PC-3 (cell line): ENCODE data around the gene YTHDC1. TPM values are rescaled to one million over a fixed set of nuclear protein-coding genes. Genes with fewer than 3 reads are reported as not detected.

Experiments used
- ATAC-seq: fragments of 200-7000 bp; cut with Tn5 transposase; 2 replicates; pipeline ENCODE4 v1.9.1; 2020; ENCODE audit warnings: mild to moderate bottlenecking, moderate library complexity
- BruUV-seq: library from RNA; stranded (reverse); fragments of 400-500 nt; replicated peaks from 2 replicates; lab custom pipeline; 2021; lab: Mats Ljungman, UMichigan
- CTCF ChIA-PET: fragments of 300-600 bp; sonication (Branson Sonifier 250); formaldehyde crosslinking; loops from one replicate; lab custom pipeline; 2022; ENCODE audit warnings: antibody characterized with exemption; lab: Charles Lee
- POLR2A ChIA-PET: fragments of 300-600 bp; sonication (Branson Sonifier 250); formaldehyde crosslinking; loops from one replicate; lab custom pipeline; 2022; ENCODE audit warnings: antibody characterized with exemption; ENCODE audit not compliant: unreplicated experiment; lab: Charles Lee
- DNase-seq: peaks from one replicate; pipeline ENCODE4 v3.0.0-alpha.2; 2015
- H2AFZ ChIP-seq: fragments of 300-600 bp; sonication (generic); 2 replicates; pipeline ENCODE4 v1.6.0; 2016; ENCODE audit warnings: antibody characterized with exemption, low read length
- H3F3A ChIP-seq: fragments of 300-600 bp; sonication (generic); one replicate; pipeline ENCODE4 v1.6.0; 2017; ENCODE audit warnings: antibody characterized with exemption, low read length, control low read depth, mild to moderate bottlenecking; ENCODE audit not compliant: unreplicated experiment
- H3K27ac ChIP-seq: fragments of 300-600 bp; sonication (generic); 2 replicates; pipeline ENCODE4 v1.5.1; 2016; ENCODE audit warnings: mild to moderate bottlenecking, low read length
- H3K27me3 ChIP-seq: fragments of 300-600 bp; sonication (generic); 2 replicates; pipeline ENCODE4 v1.6.1; 2016; ENCODE audit warnings: low read length, mixed read lengths
- H3K36me3 ChIP-seq: fragments of 300-600 bp; sonication (generic); 2 replicates; pipeline ENCODE4 v1.6.1; 2016; ENCODE audit warnings: low read depth, mixed run types, low read length, mixed read lengths
- H3K4me1 ChIP-seq: fragments of 300-600 bp; sonication (generic); 2 replicates; pipeline ENCODE4 v1.5.1; 2016; ENCODE audit warnings: low read length; ENCODE audit not compliant: insufficient read depth
- H3K4me2 ChIP-seq: fragments of 300-600 bp; sonication (generic); 2 replicates; pipeline ENCODE4 v1.6.0; 2016; ENCODE audit warnings: low read length
- H3K4me3 ChIP-seq: fragments of 300-600 bp; sonication (generic); 2 replicates; pipeline ENCODE4 v1.5.1; 2016; ENCODE audit warnings: mild to moderate bottlenecking, low read length, mixed read lengths
- H3K79me2 ChIP-seq: fragments of 300-600 bp; sonication (generic); 2 replicates; pipeline ENCODE4 v1.6.1; 2017; ENCODE audit warnings: low read length, mixed read lengths
- H3K9ac ChIP-seq: fragments of 300-600 bp; sonication (generic); 2 replicates; pipeline ENCODE4 v1.6.0; 2016; ENCODE audit warnings: mild to moderate bottlenecking, low read length
- H3K9me2 ChIP-seq: fragments of 300-600 bp; sonication (generic); replicated peaks from 2 replicates; pipeline ENCODE4 v1.6.1; 2016; ENCODE audit warnings: mixed run types, low read length, mixed read lengths
- H3K9me3 ChIP-seq: fragments of 300-600 bp; sonication (generic); 2 replicates; pipeline ENCODE4 v1.6.1; 2016; ENCODE audit warnings: low read length, mixed read lengths
- H4K20me1 ChIP-seq: fragments of 300-600 bp; sonication (generic); 2 replicates; pipeline ENCODE4 v1.6.1; 2016; ENCODE audit warnings: low read length, mixed read lengths
- CTCF ChIP-seq: fragments of 300-600 bp; sonication (generic); conservative IDR thresholded peaks from 2 replicates; pipeline ENCODE4 v1.5.1; 2017; ENCODE audit warnings: antibody characterized with exemption, low read depth, mild to moderate bottlenecking, low read length
- EZH2 ChIP-seq: fragments of 300-600 bp; sonication (generic); IDR thresholded peaks from one replicate; pipeline ENCODE4 v1.6.1; 2017; ENCODE audit warnings: antibody characterized with exemption, mild to moderate bottlenecking, low read length; ENCODE audit not compliant: unreplicated experiment
- EZH2phosphoT487 ChIP-seq: fragments of 300-600 bp; sonication (generic); IDR thresholded peaks from 2 replicates; pipeline ENCODE4 v1.6.1; 2018; ENCODE audit warnings: mild to moderate bottlenecking, antibody characterized with exemption, low read length, borderline replicate concordance
- intact Hi-C: fragments of 100-400 bp; cut with micrococcal nuclease; formaldehyde crosslinking; loops from 2 replicates; pipeline ENCODE4 v1.9.0; 2023
- total RNA-seq: library from RNA; depleted of rRNA; stranded (reverse); fragments of >200 nt; gene quantifications from 2 replicates; pipeline ENCODE4 v1.2.3, GENCODE V29; 2014

The YTHDC1 gene
- total RNA-seq, 1 experiment from 2014 or later: 55.5 TPM

- H3F3A ChIP-seq: peaks cover 15% of the 10 kb centered on the region
- ChIA-PET POLR2A (no interaction called here), CTCF (no interaction called here)
- no peak overlapping the region for H2AFZ ChIP-seq
- TF ChIP-seq EZH2 (no peak), EZH2phosphoT487 (no peak), CTCF (no peak)
- H3K79me2 ChIP-seq: no peaks in the 10 kb centered on the region
- H3K9ac ChIP-seq: no peak overlapping the region
- no peaks in the 10 kb centered on the region for H3K27me3 ChIP-seq
- BruUV-seq: no TSS peak
- peaks cover 45% of the 10 kb centered on the region for H3K4me1 ChIP-seq
- ATAC-seq (no peak), DNase-seq (no peak)
- H3K36me3 ChIP-seq: no peaks in the 10 kb centered on the region
- H3K27ac ChIP-seq: no peak overlapping the region
- H4K20me1 ChIP-seq: no peaks in the 10 kb centered on the region
- no peak overlapping the region for H3K4me3 ChIP-seq
- H3K9me3 ChIP-seq: no peaks in the 10 kb centered on the region
- no peak overlapping the region for H3K4me2 ChIP-seq
- intact Hi-C loops: no loop called here
- no peaks in the 10 kb centered on the region for H3K9me2 ChIP-seq
These were observed 15.2 kb upstream of the YTHDC1 start for GRCh38 chr4:68365068-68365467.

- H3K9ac ChIP-seq: no peak overlapping the region
- ChIA-PET CTCF (no interaction called here), POLR2A (no interaction called here)
- no peaks in the 10 kb centered on the region for H3K79me2 ChIP-seq
- peak overlapping the region; percentile 54 for H3K27ac ChIP-seq
- no peaks in the 10 kb centered on the region for H3K9me3 ChIP-seq
- H3K9me2 ChIP-seq: no peaks in the 10 kb centered on the region
- peak overlapping the region; percentile 24 for H3K4me2 ChIP-seq
- TF ChIP-seq EZH2 (no peak), CTCF (no peak), EZH2phosphoT487 (no peak)
- no peaks in the 10 kb centered on the region for H3F3A ChIP-seq
- DNase-seq (peak; percentile 94), ATAC-seq (peak; percentile 89)
- H4K20me1 ChIP-seq: no peaks in the 10 kb centered on the region
- H3K27me3 ChIP-seq: no peaks in the 10 kb centered on the region
- intact Hi-C loops: no loop called here
- H3K4me3 ChIP-seq: peak overlapping the region; percentile 5; the same call in 1 of the 2 replicates
- peaks cover 16% of the 10 kb centered on the region for H3K4me1 ChIP-seq
- no peaks in the 10 kb centered on the region for H3K36me3 ChIP-seq
- peak overlapping the region; percentile 34; the same call in 1 of the 2 replicates for H2AFZ ChIP-seq
- no TSS peak for BruUV-seq
These were observed 11.3 kb upstream of the YTHDC1 start for GRCh38 chr4:68361146-68361589.

GRCh38 chr4:68360231-68360968 lies 10.5 kb upstream of the YTHDC1 start:
- Histone ChIP-seq H3K4me1 (peaks cover 16% of the 10 kb centered on the region), H3K9ac (no peak overlapping the region), H3K27ac (peak overlapping the region; percentile 54), H3K4me3 (no peak overlapping the region), H2AFZ (peak overlapping the region; percentile 34; the same call in 1 of the 2 replicates), H4K20me1 (no peaks in the 10 kb centered on the region), H3K79me2 (no peaks in the 10 kb centered on the region), H3K36me3 (no peaks in the 10 kb centered on the region), H3K27me3 (no peaks in the 10 kb centered on the region), H3K4me2 (peak overlapping the region; percentile 21), H3K9me2 (no peaks in the 10 kb centered on the region), H3K9me3 (no peaks in the 10 kb centered on the region), H3F3A (no peaks in the 10 kb centered on the region)
- no peak for DNase-seq
- ChIA-PET POLR2A (no interaction called here), CTCF (no interaction called here)
- no TSS peak for BruUV-seq
- TF ChIP-seq CTCF (no peak), EZH2 (no peak), EZH2phosphoT487 (no peak)
- ATAC-seq: no peak
- intact Hi-C loops: no loop called here
